PFSK-1 (cell line): ENCODE data around the gene ALDH4A1.

Experiments used
- FOXP2 ChIP-seq: optimal IDR thresholded peaks from 2 replicates; pipeline ENCODE3; 2011; ENCODE audit warnings: borderline replicate concordance, control low read depth, inconsistent platforms; ENCODE audit not compliant: insufficient read depth; ENCODE audit errors: extremely low read length, extremely low read depth
- POLR2AphosphoS5 ChIP-seq: IDR thresholded peaks from 2 replicates; pipeline ENCODE4 v1.6.1; 2012; ENCODE audit warnings: low read depth, mild to moderate bottlenecking, control low read depth, low read length, moderate library complexity
- REST ChIP-seq, 2 experiments: IDR thresholded peaks; 2 replicates each; pipeline versions ENCODE4 v1.6.1 to v1.8.0; 2011 to 2012; ENCODE audit warnings: low read depth in 2 of 2, low read length in 2 of 2, control low read depth in 1 of 2, inconsistent platforms in 1 of 2, mild to moderate bottlenecking in 1 of 2, moderate library complexity in 1 of 2; ENCODE audit not compliant: insufficient read depth in 1 of 2
- SIN3A ChIP-seq: IDR thresholded peaks from 2 replicates; pipeline ENCODE4 v1.6.1; 2012; ENCODE audit warnings: mild to moderate bottlenecking, low read length, moderate library complexity, borderline replicate concordance; ENCODE audit not compliant: insufficient read depth
- TAF1 ChIP-seq: IDR thresholded peaks from 2 replicates; pipeline ENCODE4 v1.6.1; 2012; ENCODE audit warnings: low read length, control low read depth, borderline replicate concordance; ENCODE audit not compliant: insufficient read depth

- no peak for TF ChIP-seq POLR2AphosphoS5
- TF ChIP-seq FOXP2: no peak
- no peak for TF ChIP-seq TAF1
- TF ChIP-seq SIN3A: no peak
- TF ChIP-seq REST (IDR thresholded peaks at IDR 0.05; ENCODE audit: insufficient read depth in 1 of 2, low read depth in 2 of 2, low read length in 2 of 2): no peak
Measured at GRCh38 chr1:18881642-18882431, 20.5 kb downstream of the ALDH4A1 start.
